ENCODE data around the gene SMARCAD1.

The SMARCAD1 gene

DNA sequence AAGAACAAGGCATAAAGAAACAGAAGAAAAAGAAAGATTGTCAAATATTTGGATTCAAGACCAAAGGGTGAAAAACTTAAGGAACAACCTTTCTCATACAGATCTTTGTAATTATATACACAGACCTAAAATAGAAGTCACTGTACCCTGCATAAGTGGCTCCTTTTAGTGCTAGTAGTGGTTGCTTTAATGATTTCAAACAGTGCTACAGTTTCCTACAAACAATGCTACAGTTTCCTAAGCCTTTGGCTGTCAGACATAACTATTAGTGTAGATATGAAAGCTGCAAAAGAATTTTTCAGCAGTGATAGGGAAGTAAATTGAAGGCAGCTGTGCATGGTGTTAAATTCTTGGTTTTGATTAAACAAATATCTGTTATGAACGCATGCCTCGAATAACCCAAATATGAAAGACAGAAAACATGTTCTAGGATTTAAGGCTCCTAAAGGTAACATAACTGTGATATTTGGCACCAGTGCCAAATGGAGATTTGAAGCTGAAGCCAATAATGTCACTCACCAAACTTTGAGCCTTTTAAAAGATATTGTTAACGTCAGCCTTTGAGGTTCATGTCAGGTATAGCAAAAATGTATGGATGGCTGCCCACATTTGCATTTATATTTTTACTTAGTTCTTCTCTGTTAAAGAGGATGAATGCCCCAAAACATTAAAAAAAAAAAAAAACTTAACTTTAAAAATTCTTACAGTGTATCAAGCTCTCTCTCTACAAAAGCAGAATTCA, 36.6 kb downstream of the SMARCAD1 start:
- H3K36me3 ChIP-seq (ENCODE audit: control insufficient read depth in 4 of 4, insufficient read depth in 4 of 4, low read length in 3 of 4): peaks cover 15 to 76% (median 47%) of the 10 kb centered on the region in 4 experiments

DNA sequence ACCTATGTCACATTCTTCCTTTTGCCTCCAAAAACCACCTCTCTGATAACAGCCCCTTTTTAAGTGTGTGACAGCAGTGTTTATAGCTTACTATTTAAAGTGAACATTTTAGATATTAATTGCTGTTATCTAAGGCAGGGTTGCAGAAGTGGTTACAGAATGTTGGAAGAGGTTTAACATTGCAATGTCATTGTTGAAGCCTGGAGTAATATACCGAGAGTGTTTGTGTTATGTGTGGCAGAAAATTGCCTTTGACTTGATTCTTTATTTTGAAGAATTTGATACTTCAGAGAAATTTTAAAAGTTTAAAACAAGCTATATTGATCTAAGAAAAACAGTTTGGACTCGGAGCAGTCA, 37.1 kb downstream of the SMARCAD1 start:
- H3K4me3 ChIP-seq (ENCODE audit: control insufficient read depth in 1 of 7, extremely low read depth in 1 of 7, insufficient read depth in 4 of 7, low read depth in 2 of 7, low read length in 6 of 7): no peak overlapping the region
- no peaks in the 10 kb centered on the region for H3K27me3 ChIP-seq (replicated peaks in 2 of 5; ENCODE audit: control insufficient read depth in 4 of 5, insufficient read depth in 5 of 5, low read length in 4 of 5)
- H3K36me3 ChIP-seq (ENCODE audit: control insufficient read depth in 4 of 4, insufficient read depth in 4 of 4, low read length in 3 of 4): peaks cover 11 to 75% (median 46%) of the 10 kb centered on the region in 4 experiments
- ChIA-PET CTCF (interaction anchor here (1.0 to 1.1 kb wide), 2 partner anchors 10 to 162 kb away, joined by 3 read pairs; no protein-coding TSS in a partner anchor), POLR2A (no interaction called here)
- no peaks in the 10 kb centered on the region for H3K4me1 ChIP-seq (ENCODE audit: control extremely low read depth in 1 of 4, control insufficient read depth in 4 of 4, insufficient read depth in 4 of 4, low read length in 3 of 4)
- no peak overlapping the region for H3K27ac ChIP-seq (ENCODE audit: insufficient read depth in 1 of 2, low read depth in 1 of 2, low read length in 2 of 2, poor library complexity in 1 of 2, severe bottlenecking in 2 of 2)
- 100% methylated on average over 1 of the region's 2 CpGs for WGBS (ENCODE audit: insufficient coverage)
- no peaks in the 10 kb centered on the region for H3K9me3 ChIP-seq (ENCODE audit: control extremely low read depth in 1 of 5, control insufficient read depth in 4 of 5, insufficient read depth in 2 of 5, low read depth in 1 of 5, low read length in 4 of 5)
- peak in 2 of 3 donors; percentile 4 to 18 for DNase-seq

More for the DNA sequence above, 36.6 kb downstream of the SMARCAD1 start:
- CTCF ChIA-PET: interaction anchor here (1.0 kb wide), 1 partner anchor 10 kb away, joined by 3 read pairs; no protein-coding TSS in a partner anchor
- Histone ChIP-seq H3K4me1 (ENCODE audit: control extremely low read depth in 1 of 4, control insufficient read depth in 4 of 4, insufficient read depth in 4 of 4, low read length in 3 of 4) (no peaks in the 10 kb centered on the region), H3K27me3 (replicated peaks in 2 of 5; ENCODE audit: control insufficient read depth in 4 of 5, insufficient read depth in 5 of 5, low read length in 4 of 5) (no peaks in the 10 kb centered on the region), H3K4me3 (ENCODE audit: control insufficient read depth in 1 of 7, extremely low read depth in 1 of 7, insufficient read depth in 4 of 7, low read depth in 2 of 7, low read length in 6 of 7) (no peak overlapping the region), H3K9me3 (ENCODE audit: control extremely low read depth in 1 of 5, control insufficient read depth in 4 of 5, insufficient read depth in 2 of 5, low read depth in 1 of 5, low read length in 4 of 5) (no peaks in the 10 kb centered on the region), H3K27ac (ENCODE audit: insufficient read depth in 1 of 2, low read depth in 1 of 2, low read length in 2 of 2, poor library complexity in 1 of 2, severe bottlenecking in 2 of 2) (no peak overlapping the region)
- POLR2A ChIA-PET: no interaction called here
- 100% methylated on average over 2 of the region's 3 CpGs for WGBS (ENCODE audit: insufficient coverage)
- DNase-seq: no peak

- no peaks in the 10 kb centered on the region for H3K4me1 ChIP-seq (ENCODE audit: control extremely low read depth in 1 of 4, control insufficient read depth in 4 of 4, insufficient read depth in 4 of 4, low read length in 3 of 4)
- no peak overlapping the region for H3K4me3 ChIP-seq (ENCODE audit: control insufficient read depth in 1 of 7, extremely low read depth in 1 of 7, insufficient read depth in 4 of 7, low read depth in 2 of 7, low read length in 6 of 7)
- no peak for DNase-seq
- CTCF ChIA-PET: no interaction called here
- H3K27ac ChIP-seq (ENCODE audit: insufficient read depth in 1 of 2, low read depth in 1 of 2, low read length in 2 of 2, poor library complexity in 1 of 2, severe bottlenecking in 2 of 2): no peak overlapping the region
- H3K36me3 ChIP-seq (ENCODE audit: control insufficient read depth in 4 of 4, insufficient read depth in 4 of 4, low read length in 3 of 4): peaks cover 7 to 43% (median 27%) of the 10 kb centered on the region in 4 experiments
- no peaks in the 10 kb centered on the region for H3K9me3 ChIP-seq (ENCODE audit: control extremely low read depth in 1 of 5, control insufficient read depth in 4 of 5, insufficient read depth in 2 of 5, low read depth in 1 of 5, low read length in 4 of 5)
- no peaks in the 10 kb centered on the region for H3K27me3 ChIP-seq (replicated peaks in 2 of 5; ENCODE audit: control insufficient read depth in 4 of 5, insufficient read depth in 5 of 5, low read length in 4 of 5)
- POLR2A ChIA-PET: no interaction called here
Observed at GRCh38 chr4:94251094-94251493, 43.4 kb downstream of the SMARCAD1 start.

- H3K27ac ChIP-seq (ENCODE audit: insufficient read depth in 1 of 2, low read depth in 1 of 2, low read length in 2 of 2, poor library complexity in 1 of 2, severe bottlenecking in 2 of 2): no peak overlapping the region
Observed at GRCh38 chr4:94253036-94253435, 45.4 kb downstream of the SMARCAD1 start.

GRCh38 chr4:94256144-94256783, 48.6 kb downstream of the SMARCAD1 start:
- Histone ChIP-seq H3K27ac (ENCODE audit: insufficient read depth in 1 of 2, low read depth in 1 of 2, low read length in 2 of 2, poor library complexity in 1 of 2, severe bottlenecking in 2 of 2) (no peak overlapping the region), H3K9me3 (ENCODE audit: control extremely low read depth in 1 of 5, control insufficient read depth in 4 of 5, insufficient read depth in 2 of 5, low read depth in 1 of 5, low read length in 4 of 5) (no peaks in the 10 kb centered on the region), H3K4me3 (ENCODE audit: control insufficient read depth in 1 of 7, extremely low read depth in 1 of 7, insufficient read depth in 4 of 7, low read depth in 2 of 7, low read length in 6 of 7) (no peak overlapping the region), H3K36me3 (ENCODE audit: control insufficient read depth in 4 of 4, insufficient read depth in 4 of 4, low read length in 3 of 4) (peaks cover 8 to 28% (median 20%) of the 10 kb centered on the region in 4 experiments), H3K27me3 (replicated peaks in 2 of 5; ENCODE audit: control insufficient read depth in 4 of 5, insufficient read depth in 5 of 5, low read length in 4 of 5) (no peaks in the 10 kb centered on the region), H3K4me1 (ENCODE audit: control extremely low read depth in 1 of 4, control insufficient read depth in 4 of 4, insufficient read depth in 4 of 4, low read length in 3 of 4) (no peaks in the 10 kb centered on the region)
- ChIA-PET CTCF (interaction anchor here (1.0 kb wide), 1 partner anchor 359 kb away, joined by 3 read pairs; no protein-coding TSS in a partner anchor), POLR2A (no interaction called here)
- DNase-seq: no peak
- 87% methylated on average over 3 of the region's 8 CpGs for WGBS (ENCODE audit: insufficient coverage)

More at GRCh38 chr4:94253036-94253435, 45.4 kb downstream of the SMARCAD1 start:
- ChIA-PET POLR2A (no interaction called here), CTCF (interaction anchor here (0.9 kb wide), 1 partner anchor 13 kb away, joined by 3 read pairs; no protein-coding TSS in a partner anchor)
- H3K9me3 ChIP-seq (ENCODE audit: control extremely low read depth in 1 of 5, control insufficient read depth in 4 of 5, insufficient read depth in 2 of 5, low read depth in 1 of 5, low read length in 4 of 5): no peaks in the 10 kb centered on the region
- no peaks in the 10 kb centered on the region for H3K27me3 ChIP-seq (replicated peaks in 2 of 5; ENCODE audit: control insufficient read depth in 4 of 5, insufficient read depth in 5 of 5, low read length in 4 of 5)
- H3K4me3 ChIP-seq (ENCODE audit: control insufficient read depth in 1 of 7, extremely low read depth in 1 of 7, insufficient read depth in 4 of 7, low read depth in 2 of 7, low read length in 6 of 7): no peak overlapping the region
- peaks cover 7 to 32% (median 19%) of the 10 kb centered on the region in 4 experiments for H3K36me3 ChIP-seq (ENCODE audit: control insufficient read depth in 4 of 4, insufficient read depth in 4 of 4, low read length in 3 of 4)
- no peaks in the 10 kb centered on the region for H3K4me1 ChIP-seq (ENCODE audit: control extremely low read depth in 1 of 4, control insufficient read depth in 4 of 4, insufficient read depth in 4 of 4, low read length in 3 of 4)
- peak in 2 of 3 donors; percentile 21 to 23 for DNase-seq
- 100% methylated on average over 1 of the region's 3 CpGs for WGBS (ENCODE audit: insufficient coverage)

DNA sequence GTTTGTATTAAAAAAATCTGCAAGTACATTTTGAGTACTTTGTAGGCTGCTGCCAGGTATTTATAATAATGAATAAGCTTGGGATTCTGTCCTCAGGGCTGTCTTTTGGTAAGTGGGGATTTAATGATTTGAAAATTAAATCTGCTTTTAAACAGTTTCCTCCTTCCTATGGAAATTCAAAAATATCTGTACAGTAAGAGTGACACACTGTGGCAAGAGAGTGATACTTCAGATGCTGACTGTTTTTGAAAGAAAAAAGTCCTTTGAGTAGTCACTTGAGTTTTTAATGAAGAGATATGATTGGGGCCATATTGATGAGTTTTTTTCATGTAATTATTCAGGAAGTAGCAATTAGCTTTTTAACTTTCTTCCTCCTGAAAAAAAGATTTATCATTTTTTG, 49.2 kb downstream of the SMARCAD1 start:
- Histone ChIP-seq H3K36me3 (ENCODE audit: control insufficient read depth in 4 of 4, insufficient read depth in 4 of 4, low read length in 3 of 4) (peaks cover 8 to 31% (median 21%) of the 10 kb centered on the region in 4 experiments), H3K9me3 (ENCODE audit: control extremely low read depth in 1 of 5, control insufficient read depth in 4 of 5, insufficient read depth in 2 of 5, low read depth in 1 of 5, low read length in 4 of 5) (no peaks in the 10 kb centered on the region), H3K4me3 (ENCODE audit: control insufficient read depth in 1 of 7, extremely low read depth in 1 of 7, insufficient read depth in 4 of 7, low read depth in 2 of 7, low read length in 6 of 7) (no peak overlapping the region), H3K4me1 (ENCODE audit: control extremely low read depth in 1 of 4, control insufficient read depth in 4 of 4, insufficient read depth in 4 of 4, low read length in 3 of 4) (no peaks in the 10 kb centered on the region), H3K27ac (ENCODE audit: insufficient read depth in 1 of 2, low read depth in 1 of 2, low read length in 2 of 2, poor library complexity in 1 of 2, severe bottlenecking in 2 of 2) (no peak overlapping the region), H3K27me3 (replicated peaks in 2 of 5; ENCODE audit: control insufficient read depth in 4 of 5, insufficient read depth in 5 of 5, low read length in 4 of 5) (no peaks in the 10 kb centered on the region)
- DNase-seq: peak; percentile 13 to 35 (median 35)
- ChIA-PET POLR2A (no interaction called here), CTCF (interaction anchor here (1.0 kb wide), 1 partner anchor 360 kb away, joined by 3 read pairs; no protein-coding TSS in a partner anchor)
